K562 (cell line): ENCODE measurements around the gene RETREG1. TPM values are rescaled to one million over a fixed set of nuclear protein-coding genes. Genes with fewer than 3 reads are reported as not detected.

ENCODE experiments used
- CAMTA2 ChIP-seq: fragments of 250-450 bp; sonication (Bioruptor Pico); conservative IDR thresholded peaks from 2 replicates; pipeline ENCODE4 v1.5.1; 2022
- ELF1 ChIP-seq: fragments of 200-800 bp; sonication (Bioruptor generic); IDR thresholded peaks from 2 replicates; pipeline ENCODE4 v1.6.1; 2016; ENCODE audit warnings: missing genetic modification characterization, missing compliant biosample characterization
- EWSR1 ChIP-seq: fragments of 450-650 bp; IDR thresholded peaks from 2 replicates; pipeline ENCODE4 v1.6.1; 2018; ENCODE audit warnings: borderline replicate concordance, mild to moderate bottlenecking, low read depth, moderate library complexity; ENCODE audit not compliant: partially characterized antibody
- HMGN3 ChIP-seq: IDR thresholded peaks from 2 replicates; pipeline ENCODE4 v1.6.1; 2011; ENCODE audit warnings: borderline replicate concordance, low read depth, mild to moderate bottlenecking, mixed read lengths, low read length; ENCODE audit not compliant: insufficient read length; ENCODE audit errors: extremely low read depth
- RBM14 ChIP-seq: fragments of 200-400 bp; formaldehyde crosslinking; IDR thresholded peaks from 2 replicates; pipeline ENCODE4 v1.6.1; 2018; ENCODE audit warnings: low read depth, mild to moderate bottlenecking, low read length, moderate library complexity, borderline replicate concordance; ENCODE audit not compliant: insufficient read depth
- polyA plus RNA-seq, 8 experiments: library from polyadenylated mRNA; depleted of rRNA in 4 of 8; stranded (reverse) in 5 of 8; unstranded in 3 of 8; fragments of >200 nt; fragmentation: Nextera tagmentation in 2 of 8; fragmentation: Illumina TruSeq in 1 of 8; extraction: Ambion mirVana in 2 of 8; extraction: Trizol in 1 of 8; gene quantifications; 2 replicates each; pipeline versions ENCODE4 v1.2.1 to v1.2.3, GENCODE V29; 2011 to 2014; ENCODE audit warnings: inconsistent platforms in 1 of 8, missing spikeins in 1 of 8
- total RNA-seq, 7 experiments: library from RNA; depleted of rRNA in 6 of 7; stranded (reverse); fragments of >200 nt in 6 of 7; fragmentation: Illumina TruSeq in 2 of 7; extraction: Trizol in 2 of 7; gene quantifications; 2 replicates each; pipeline versions ENCODE4 v1.2.1 to v1.2.3, GENCODE V29; 2011 to 2021; ENCODE audit warnings: low replicate concordance in 1 of 7
- TF ChIP-seq, protein P1 (sequence below): sonication (generic); formaldehyde crosslinking; IDR thresholded peaks from 2 replicates; pipeline ENCODE4 v1.8.1; 2023; ENCODE audit warnings: missing genetic modification reagents, mild to moderate bottlenecking, borderline replicate concordance
- TF ChIP-seq, protein P2 (sequence below): fragments of 450-650 bp; IDR thresholded peaks from 2 replicates; pipeline ENCODE4 v1.6.1; 2014; ENCODE audit warnings: low read depth, mild to moderate bottlenecking, moderate library complexity, borderline replicate concordance

The RETREG1 gene
- total and polyA plus RNA-seq, 9 of the 15 experiments (the other 6 are each of a cell fraction or from before 2014, with no cell fraction given) = 0.01 to 0.20 (median 0.08) TPM; not detected in 5

DNA sequence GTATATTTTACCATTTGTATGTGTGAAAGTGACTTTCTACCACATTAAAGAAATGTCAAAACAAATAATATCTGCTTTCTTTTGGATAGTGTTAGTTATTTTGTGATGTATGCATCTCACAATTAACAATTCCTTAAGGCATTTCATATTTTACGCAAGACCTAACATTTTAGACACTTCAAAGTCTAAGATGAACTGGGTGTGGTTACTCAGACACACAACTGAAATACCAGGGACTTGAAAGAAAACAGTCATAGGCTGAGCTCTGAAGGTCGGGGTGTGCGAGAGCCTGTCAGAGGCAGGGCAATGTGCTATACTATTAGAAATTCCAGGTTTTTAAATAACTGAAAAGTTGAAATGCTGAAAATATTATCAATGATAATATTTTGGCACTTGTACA is 106.7 kb downstream of the RETREG1 start (continued):
- TF ChIP-seq, protein P1, sequence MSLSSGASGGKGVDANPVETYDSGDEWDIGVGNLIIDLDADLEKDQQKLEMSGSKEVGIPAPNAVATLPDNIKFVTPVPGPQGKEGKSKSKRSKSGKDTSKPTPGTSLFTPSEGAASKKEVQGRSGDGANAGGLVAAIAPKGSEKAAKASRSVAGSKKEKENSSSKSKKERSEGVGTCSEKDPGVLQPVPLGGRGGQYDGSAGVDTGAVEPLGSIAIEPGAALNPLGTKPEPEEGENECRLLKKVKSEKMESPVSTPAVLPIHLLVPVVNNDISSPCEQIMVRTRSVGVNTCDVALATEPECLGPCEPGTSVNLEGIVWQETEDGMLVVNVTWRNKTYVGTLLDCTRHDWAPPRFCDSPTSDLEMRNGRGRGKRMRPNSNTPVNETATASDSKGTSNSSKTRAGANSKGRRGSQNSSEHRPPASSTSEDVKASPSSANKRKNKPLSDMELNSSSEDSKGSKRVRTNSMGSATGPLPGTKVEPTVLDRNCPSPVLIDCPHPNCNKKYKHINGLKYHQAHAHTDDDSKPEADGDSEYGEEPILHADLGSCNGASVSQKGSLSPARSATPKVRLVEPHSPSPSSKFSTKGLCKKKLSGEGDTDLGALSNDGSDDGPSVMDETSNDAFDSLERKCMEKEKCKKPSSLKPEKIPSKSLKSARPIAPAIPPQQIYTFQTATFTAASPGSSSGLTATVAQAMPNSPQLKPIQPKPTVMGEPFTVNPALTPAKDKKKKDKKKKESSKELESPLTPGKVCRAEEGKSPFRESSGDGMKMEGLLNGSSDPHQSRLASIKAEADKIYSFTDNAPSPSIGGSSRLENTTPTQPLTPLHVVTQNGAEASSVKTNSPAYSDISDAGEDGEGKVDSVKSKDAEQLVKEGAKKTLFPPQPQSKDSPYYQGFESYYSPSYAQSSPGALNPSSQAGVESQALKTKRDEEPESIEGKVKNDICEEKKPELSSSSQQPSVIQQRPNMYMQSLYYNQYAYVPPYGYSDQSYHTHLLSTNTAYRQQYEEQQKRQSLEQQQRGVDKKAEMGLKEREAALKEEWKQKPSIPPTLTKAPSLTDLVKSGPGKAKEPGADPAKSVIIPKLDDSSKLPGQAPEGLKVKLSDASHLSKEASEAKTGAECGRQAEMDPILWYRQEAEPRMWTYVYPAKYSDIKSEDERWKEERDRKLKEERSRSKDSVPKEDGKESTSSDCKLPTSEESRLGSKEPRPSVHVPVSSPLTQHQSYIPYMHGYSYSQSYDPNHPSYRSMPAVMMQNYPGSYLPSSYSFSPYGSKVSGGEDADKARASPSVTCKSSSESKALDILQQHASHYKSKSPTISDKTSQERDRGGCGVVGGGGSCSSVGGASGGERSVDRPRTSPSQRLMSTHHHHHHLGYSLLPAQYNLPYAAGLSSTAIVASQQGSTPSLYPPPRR (CRISPR knock-in tag) = no peak
- TF ChIP-seq, protein P2, sequence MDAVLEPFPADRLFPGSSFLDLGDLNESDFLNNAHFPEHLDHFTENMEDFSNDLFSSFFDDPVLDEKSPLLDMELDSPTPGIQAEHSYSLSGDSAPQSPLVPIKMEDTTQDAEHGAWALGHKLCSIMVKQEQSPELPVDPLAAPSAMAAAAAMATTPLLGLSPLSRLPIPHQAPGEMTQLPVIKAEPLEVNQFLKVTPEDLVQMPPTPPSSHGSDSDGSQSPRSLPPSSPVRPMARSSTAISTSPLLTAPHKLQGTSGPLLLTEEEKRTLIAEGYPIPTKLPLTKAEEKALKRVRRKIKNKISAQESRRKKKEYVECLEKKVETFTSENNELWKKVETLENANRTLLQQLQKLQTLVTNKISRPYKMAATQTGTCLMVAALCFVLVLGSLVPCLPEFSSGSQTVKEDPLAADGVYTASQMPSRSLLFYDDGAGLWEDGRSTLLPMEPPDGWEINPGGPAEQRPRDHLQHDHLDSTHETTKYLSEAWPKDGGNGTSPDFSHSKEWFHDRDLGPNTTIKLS = no peak
- TF ChIP-seq ELF1 (no peak), HMGN3 (no peak), RBM14 (no peak), CAMTA2 (CRISPR knock-in tag) (no peak), EWSR1 (no peak)
